Measurements from ENCODE around the gene SMARCA1.
"Not testable (repeated sequence)": the region's sequence is repeated elsewhere in the genome, so short reads cannot be mapped to it uniquely, and the experiment has no call there.

The SMARCA1 gene, protein sequence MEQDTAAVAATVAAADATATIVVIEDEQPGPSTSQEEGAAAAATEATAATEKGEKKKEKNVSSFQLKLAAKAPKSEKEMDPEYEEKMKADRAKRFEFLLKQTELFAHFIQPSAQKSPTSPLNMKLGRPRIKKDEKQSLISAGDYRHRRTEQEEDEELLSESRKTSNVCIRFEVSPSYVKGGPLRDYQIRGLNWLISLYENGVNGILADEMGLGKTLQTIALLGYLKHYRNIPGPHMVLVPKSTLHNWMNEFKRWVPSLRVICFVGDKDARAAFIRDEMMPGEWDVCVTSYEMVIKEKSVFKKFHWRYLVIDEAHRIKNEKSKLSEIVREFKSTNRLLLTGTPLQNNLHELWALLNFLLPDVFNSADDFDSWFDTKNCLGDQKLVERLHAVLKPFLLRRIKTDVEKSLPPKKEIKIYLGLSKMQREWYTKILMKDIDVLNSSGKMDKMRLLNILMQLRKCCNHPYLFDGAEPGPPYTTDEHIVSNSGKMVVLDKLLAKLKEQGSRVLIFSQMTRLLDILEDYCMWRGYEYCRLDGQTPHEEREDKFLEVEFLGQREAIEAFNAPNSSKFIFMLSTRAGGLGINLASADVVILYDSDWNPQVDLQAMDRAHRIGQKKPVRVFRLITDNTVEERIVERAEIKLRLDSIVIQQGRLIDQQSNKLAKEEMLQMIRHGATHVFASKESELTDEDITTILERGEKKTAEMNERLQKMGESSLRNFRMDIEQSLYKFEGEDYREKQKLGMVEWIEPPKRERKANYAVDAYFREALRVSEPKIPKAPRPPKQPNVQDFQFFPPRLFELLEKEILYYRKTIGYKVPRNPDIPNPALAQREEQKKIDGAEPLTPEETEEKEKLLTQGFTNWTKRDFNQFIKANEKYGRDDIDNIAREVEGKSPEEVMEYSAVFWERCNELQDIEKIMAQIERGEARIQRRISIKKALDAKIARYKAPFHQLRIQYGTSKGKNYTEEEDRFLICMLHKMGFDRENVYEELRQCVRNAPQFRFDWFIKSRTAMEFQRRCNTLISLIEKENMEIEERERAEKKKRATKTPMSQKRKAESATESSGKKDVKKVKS

DNA sequence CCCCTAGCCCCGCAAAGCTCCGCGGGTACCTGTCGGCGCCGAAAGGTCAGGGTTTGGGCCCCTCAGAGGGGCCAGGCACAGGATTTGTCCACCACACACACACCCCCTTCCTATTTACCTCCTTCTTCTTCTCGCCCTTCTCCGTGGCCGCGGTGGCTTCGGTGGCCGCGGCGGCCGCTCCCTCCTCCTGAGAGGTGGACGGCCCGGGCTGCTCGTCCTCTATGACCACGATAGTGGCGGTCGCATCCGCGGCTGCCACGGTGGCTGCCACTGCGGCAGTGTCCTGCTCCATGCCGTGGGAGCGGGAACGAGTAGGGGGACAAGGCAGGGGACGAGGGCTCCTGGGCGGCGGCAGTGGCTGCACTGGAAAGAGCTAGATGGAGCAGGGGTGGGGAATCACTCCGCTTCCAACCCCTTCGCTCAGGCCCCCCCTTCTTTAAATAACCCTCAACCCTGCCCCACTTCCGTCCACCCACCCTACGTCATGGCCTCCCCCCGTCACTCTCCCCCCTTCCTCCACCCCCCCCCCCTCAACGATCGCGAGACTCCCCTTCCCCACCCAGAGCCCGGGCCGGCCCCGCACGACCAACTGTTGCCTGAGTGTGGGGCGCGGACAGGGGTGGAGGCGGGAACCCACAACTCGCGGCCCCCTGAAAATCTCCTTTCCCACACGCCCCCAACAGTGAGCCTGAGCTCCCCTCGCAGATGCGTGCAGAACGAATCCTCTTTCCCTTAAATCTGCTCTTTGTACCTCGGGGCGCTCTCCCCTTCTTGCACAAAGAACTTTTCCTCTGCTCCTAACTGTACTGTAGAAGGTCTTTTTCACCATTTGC lies at the start of gene SMARCA1:
Gene SMARCA1 (minus strand): TSS at position 412 of the 833 bp plus-strand sequence. CDS start 120 bp downstream, at position 292.
- no peaks in the 10 kb centered on the region for H3K27me3 ChIP-seq (ENCODE audit: insufficient read depth, insufficient read length)
- peak within 1 kb of the TSS; percentile 79 for H3K9ac ChIP-seq (ENCODE audit: insufficient read length, low read depth)
- H3K4me3 ChIP-seq (ENCODE audit: insufficient read length, low read depth), result peak within 1 kb of the TSS; percentile 75
- no peaks in the 10 kb centered on the region for H3K9me3 ChIP-seq (ENCODE audit: insufficient read depth, low read length)
- TF ChIP-seq ZNF274 (IDR thresholded peaks at IDR 0.05; ENCODE audit: low read depth, low read length) (no peak), YY1 (IDR thresholded peaks at IDR 0.05; ENCODE audit: insufficient read depth, insufficient read length) (no peak), SUZ12 (IDR thresholded peaks at IDR 0.05; ENCODE audit: extremely low read depth, insufficient read depth, insufficient read length) (no peak)
- H3K4me1 ChIP-seq (ENCODE audit: insufficient read depth, insufficient read length), result no peaks in the 10 kb centered on the region
- H3K36me3 ChIP-seq (ENCODE audit: insufficient read depth, insufficient read length, low read length), result no peaks in the 10 kb centered on the region
- no peak for DNase-seq (ENCODE audit: low read depth, low spot score)

DNA sequence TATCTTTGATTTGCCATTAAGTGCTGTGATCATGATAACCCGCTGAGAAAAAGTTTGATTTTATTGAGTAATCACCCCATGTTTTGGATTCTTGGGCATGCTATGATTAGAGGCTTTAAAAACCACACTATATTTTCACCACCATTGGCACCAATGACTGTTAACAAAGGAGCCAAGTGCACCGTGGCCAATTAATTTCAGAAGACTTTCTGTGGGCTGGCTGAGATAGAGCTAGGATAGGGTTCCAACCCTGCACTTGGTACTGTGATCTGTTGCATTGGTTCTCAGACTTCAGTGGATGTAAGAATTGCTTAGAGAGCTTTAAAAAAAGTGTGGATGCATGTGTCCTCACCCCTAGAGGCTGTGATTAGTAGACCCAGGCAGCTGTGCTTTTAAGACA lies 49.1 kb upstream of the SMARCA1 start:
- Histone ChIP-seq H3K27me3 (ENCODE audit: insufficient read depth, insufficient read length) (no peaks in the 10 kb centered on the region), H3K4me1 (ENCODE audit: insufficient read depth, insufficient read length) (no peaks in the 10 kb centered on the region), H3K9me3 (ENCODE audit: insufficient read depth, low read length) (no peaks in the 10 kb centered on the region), H3K36me3 (ENCODE audit: insufficient read depth, insufficient read length, low read length) (peaks cover 22% of the 10 kb centered on the region), H3K9ac (ENCODE audit: insufficient read length, low read depth) (no peak overlapping the region), H3K4me3 (ENCODE audit: insufficient read length, low read depth) (no peak overlapping the region)
- DNase-seq (ENCODE audit: low read depth, low spot score), result no peak
- TF ChIP-seq SUZ12 (IDR thresholded peaks at IDR 0.05; ENCODE audit: extremely low read depth, insufficient read depth, insufficient read length), result no peak
- no peak for TF ChIP-seq ZNF274 (IDR thresholded peaks at IDR 0.05; ENCODE audit: low read depth, low read length)

DNA sequence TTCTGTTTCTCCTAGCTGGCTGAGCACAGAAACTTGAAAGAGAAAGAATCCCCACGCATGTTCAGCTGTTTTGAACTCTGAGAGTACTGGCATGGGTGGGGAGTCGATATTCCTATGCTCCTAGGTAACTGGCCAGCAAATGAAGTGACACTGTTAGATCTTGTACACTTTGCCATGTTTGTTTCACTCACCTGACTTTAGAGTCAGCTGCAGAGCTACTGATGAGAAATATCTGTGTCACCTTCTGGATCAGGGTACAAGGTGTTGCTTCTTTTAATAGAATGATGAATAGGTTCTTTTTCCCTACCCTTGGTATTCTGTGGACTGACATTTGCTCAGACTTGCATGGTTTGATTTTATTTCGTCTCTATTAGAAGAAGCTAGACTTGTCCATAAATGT lies 45.1 kb upstream of the SMARCA1 start:
- peaks cover 6% of the 10 kb centered on the region for H3K36me3 ChIP-seq (ENCODE audit: insufficient read depth, insufficient read length, low read length)
- H3K27me3 ChIP-seq (ENCODE audit: insufficient read depth, insufficient read length), result no peaks in the 10 kb centered on the region
- H3K4me3 ChIP-seq (ENCODE audit: insufficient read length, low read depth), result no peak overlapping the region
- H3K9me3 ChIP-seq (ENCODE audit: insufficient read depth, low read length), result no peaks in the 10 kb centered on the region
- H3K9ac ChIP-seq (ENCODE audit: insufficient read length, low read depth), result no peak overlapping the region
- no peak for DNase-seq (ENCODE audit: low read depth, low spot score)
- no peaks in the 10 kb centered on the region for H3K4me1 ChIP-seq (ENCODE audit: insufficient read depth, insufficient read length)
- TF ChIP-seq ZNF274 (IDR thresholded peaks at IDR 0.05; ENCODE audit: low read depth, low read length), result no peak
- TF ChIP-seq YY1 (IDR thresholded peaks at IDR 0.05; ENCODE audit: insufficient read depth, insufficient read length), result no peak
- no peak for TF ChIP-seq SUZ12 (IDR thresholded peaks at IDR 0.05; ENCODE audit: extremely low read depth, insufficient read depth, insufficient read length)

DNA sequence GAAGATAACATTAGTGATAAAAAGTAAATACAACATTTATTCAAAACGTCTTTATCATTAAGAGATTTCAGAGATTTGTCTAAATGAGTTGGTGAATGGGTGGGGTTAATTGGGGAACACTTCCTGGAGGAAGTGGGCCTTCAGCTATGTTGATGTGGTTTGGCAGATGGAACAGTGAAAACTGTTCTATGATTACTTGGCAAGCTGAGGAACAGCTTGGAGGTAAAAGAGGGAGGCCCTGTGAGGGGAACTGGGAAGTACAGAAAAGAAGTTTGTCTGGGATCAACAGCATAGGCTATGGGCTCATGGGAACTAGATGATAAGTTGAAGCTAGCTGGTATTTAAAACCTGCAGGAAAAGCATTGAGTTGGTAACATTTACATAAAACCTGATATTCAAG lies 42.8 kb upstream of the SMARCA1 start:
- peaks cover 18% of the 10 kb centered on the region for H3K36me3 ChIP-seq (ENCODE audit: insufficient read depth, insufficient read length, low read length)
- no peaks in the 10 kb centered on the region for H3K4me1 ChIP-seq (ENCODE audit: insufficient read depth, insufficient read length)

DNA sequence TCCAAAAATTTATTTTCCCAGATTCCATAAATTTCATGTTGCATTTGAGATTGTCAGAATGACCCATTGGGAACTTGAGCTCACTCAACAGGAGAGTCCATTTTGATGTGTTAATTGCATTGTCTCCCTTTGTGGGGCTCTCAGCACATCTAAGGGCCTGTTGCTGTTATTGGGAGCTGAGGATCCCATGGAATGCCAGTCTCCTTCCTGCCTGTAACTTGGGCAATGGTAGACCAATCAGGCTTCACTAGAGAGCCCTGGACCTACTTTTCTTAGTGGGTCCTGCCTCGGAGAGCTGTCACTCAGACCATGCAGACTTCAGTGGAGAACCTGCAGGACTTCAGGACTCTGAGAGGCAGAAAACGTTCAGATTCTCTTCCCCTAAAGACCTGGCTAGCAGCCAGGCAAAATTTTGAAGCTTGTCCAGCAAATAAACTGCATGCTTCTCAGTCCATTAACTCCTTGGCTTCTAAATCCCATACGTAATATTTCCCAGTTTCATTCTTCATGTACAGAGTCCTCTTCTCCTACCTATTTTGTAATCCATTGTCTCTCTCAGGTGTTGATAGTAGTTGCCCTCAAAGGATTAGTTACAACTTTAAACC lies 41.9 kb upstream of the SMARCA1 start:
- Histone ChIP-seq H3K4me1 (ENCODE audit: insufficient read depth, insufficient read length) (no peaks in the 10 kb centered on the region), H3K36me3 (ENCODE audit: insufficient read depth, insufficient read length, low read length) (peaks cover 22% of the 10 kb centered on the region), H3K9me3 (ENCODE audit: insufficient read depth, low read length) (no peaks in the 10 kb centered on the region), H3K27me3 (ENCODE audit: insufficient read depth, insufficient read length) (no peaks in the 10 kb centered on the region), H3K9ac (ENCODE audit: insufficient read length, low read depth) (no peak overlapping the region), H3K4me3 (ENCODE audit: insufficient read length, low read depth) (no peak overlapping the region)
- TF ChIP-seq ZNF274 (IDR thresholded peaks at IDR 0.05; ENCODE audit: low read depth, low read length) (no peak), SUZ12 (IDR thresholded peaks at IDR 0.05; ENCODE audit: extremely low read depth, insufficient read depth, insufficient read length) (no peak), YY1 (IDR thresholded peaks at IDR 0.05; ENCODE audit: insufficient read depth, insufficient read length) (no peak)
- peak; percentile 15 for DNase-seq (ENCODE audit: low read depth, low spot score)

More for the DNA sequence above, 42.8 kb upstream of the SMARCA1 start:
- Histone ChIP-seq H3K27me3 (ENCODE audit: insufficient read depth, insufficient read length) (no peaks in the 10 kb centered on the region), H3K9ac (ENCODE audit: insufficient read length, low read depth) (no peak overlapping the region), H3K4me3 (ENCODE audit: insufficient read length, low read depth) (no peak overlapping the region), H3K9me3 (ENCODE audit: insufficient read depth, low read length) (no peaks in the 10 kb centered on the region)
- DNase-seq (ENCODE audit: low read depth, low spot score), result no peak
- TF ChIP-seq ZNF274 (IDR thresholded peaks at IDR 0.05; ENCODE audit: low read depth, low read length) (no peak), YY1 (IDR thresholded peaks at IDR 0.05; ENCODE audit: insufficient read depth, insufficient read length) (no peak)

DNA sequence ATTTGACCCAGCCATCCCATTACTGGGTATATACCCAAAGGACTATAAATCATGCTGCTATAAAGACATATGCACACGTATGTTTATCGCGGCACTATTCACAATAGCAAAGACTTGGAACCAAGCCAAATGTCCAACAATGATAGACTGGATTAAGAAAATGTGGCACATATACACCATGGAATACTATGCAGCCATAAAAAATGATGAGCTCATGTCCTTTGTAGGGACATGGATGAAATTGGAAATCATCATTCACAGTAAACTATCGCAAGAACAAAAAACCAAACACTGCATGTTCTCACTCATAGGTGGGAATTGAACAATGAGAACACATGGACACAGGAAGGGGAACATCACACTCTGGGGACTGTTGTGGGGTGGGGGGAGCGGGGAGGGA lies 41.1 kb upstream of the SMARCA1 start:
- DNase-seq (ENCODE audit: low read depth, low spot score); H3K4me3 ChIP-seq (ENCODE audit: insufficient read length, low read depth); H3K9ac ChIP-seq (ENCODE audit: insufficient read length, low read depth); H3K4me1 ChIP-seq (ENCODE audit: insufficient read depth, insufficient read length); H3K9me3 ChIP-seq (ENCODE audit: insufficient read depth, low read length); H3K27me3 ChIP-seq (ENCODE audit: insufficient read depth, insufficient read length): not testable (repeated sequence)
- peaks cover 22% of the 10 kb centered on the region for H3K36me3 ChIP-seq (ENCODE audit: insufficient read depth, insufficient read length, low read length)

All from NT2/D1 (cell line).